ENCODE measurements around the gene TRAPPC2B.
"Not testable (repeated sequence)": the region's sequence is repeated elsewhere in the genome, so short reads cannot be mapped to it uniquely, and the experiment has no call there.

TRAPPC2B gene

GRCh38 chr19:57374647-57375046, 11.3 kb downstream of the TRAPPC2B start:
- Histone ChIP-seq H3K36me3 (ENCODE audit: control insufficient read depth in 1 of 2, insufficient read depth in 2 of 2, low read length in 2 of 2) (peaks cover 25 to 72% of the 10 kb centered on the region in 2 donors), H3K4me3 (ENCODE audit: low read depth in 1 of 2, low read length in 2 of 2) (peak overlapping the region in 1 of 2 donors; percentile 19), H3K9me3 (ENCODE audit: control insufficient read depth in 1 of 2, low read length in 2 of 2) (peaks cover 27 to 39% of the 10 kb centered on the region in 2 donors)
- not testable (repeated sequence) for H3K27me3 ChIP-seq (ENCODE audit: low read depth, low read length); H3K4me1 ChIP-seq (ENCODE audit: control insufficient read depth in 1 of 2, insufficient read depth in 2 of 2, low read length in 2 of 2); H3K27ac ChIP-seq (ENCODE audit: low read length)

- Histone ChIP-seq H3K27me3 (ENCODE audit: low read depth, low read length) (no peaks in the 10 kb centered on the region), H3K4me3 (ENCODE audit: low read depth in 1 of 2, low read length in 2 of 2) (no peak overlapping the region), H3K9me3 (ENCODE audit: control insufficient read depth in 1 of 2, low read length in 2 of 2) (peaks cover 32 to 41% of the 10 kb centered on the region in 2 donors)
These were observed 12.8 kb downstream of the TRAPPC2B start for GRCh38 chr19:57376151-57376550.

GRCh38 chr19:57377498-57378146, 14.3 kb downstream of the TRAPPC2B start:
- Histone ChIP-seq H3K27ac (ENCODE audit: low read length) (no peak overlapping the region), H3K27me3 (ENCODE audit: low read depth, low read length) (no peaks in the 10 kb centered on the region), H3K9me3 (ENCODE audit: control insufficient read depth in 1 of 2, low read length in 2 of 2) (peaks cover 32 to 41% of the 10 kb centered on the region in 2 donors), H3K4me1 (ENCODE audit: control insufficient read depth in 1 of 2, insufficient read depth in 2 of 2, low read length in 2 of 2) (no peaks in the 10 kb centered on the region), H3K4me3 (ENCODE audit: low read depth in 1 of 2, low read length in 2 of 2) (peak overlapping the region in 1 of 2 donors; percentile 37), H3K36me3 (ENCODE audit: control insufficient read depth in 1 of 2, insufficient read depth in 2 of 2, low read length in 2 of 2) (peaks cover 15 to 59% of the 10 kb centered on the region in 2 donors)

More at GRCh38 chr19:57376151-57376550, 12.8 kb downstream of the TRAPPC2B start:
- Histone ChIP-seq H3K27ac (ENCODE audit: low read length) (no peak overlapping the region), H3K36me3 (ENCODE audit: control insufficient read depth in 1 of 2, insufficient read depth in 2 of 2, low read length in 2 of 2) (peaks cover 25 to 72% of the 10 kb centered on the region in 2 donors), H3K4me1 (ENCODE audit: control insufficient read depth in 1 of 2, insufficient read depth in 2 of 2, low read length in 2 of 2) (no peaks in the 10 kb centered on the region)

- Histone ChIP-seq H3K4me3 (ENCODE audit: low read depth in 1 of 2, low read length in 2 of 2) (no peak overlapping the region), H3K27ac (ENCODE audit: low read length) (no peak overlapping the region), H3K36me3 (ENCODE audit: control insufficient read depth in 1 of 2, insufficient read depth in 2 of 2, low read length in 2 of 2) (peaks cover 9 to 26% of the 10 kb centered on the region in 2 donors), H3K4me1 (ENCODE audit: control insufficient read depth in 1 of 2, insufficient read depth in 2 of 2, low read length in 2 of 2) (no peaks in the 10 kb centered on the region), H3K9me3 (ENCODE audit: control insufficient read depth in 1 of 2, low read length in 2 of 2) (peaks cover 30 to 32% of the 10 kb centered on the region in 2 donors), H3K27me3 (ENCODE audit: low read depth, low read length) (no peaks in the 10 kb centered on the region)
These were observed 17.6 kb downstream of the TRAPPC2B start for GRCh38 chr19:57380923-57381322.

GRCh38 chr19:57382806-57383488, 19.6 kb downstream of the TRAPPC2B start:
- Histone ChIP-seq H3K36me3 (ENCODE audit: control insufficient read depth in 1 of 2, insufficient read depth in 2 of 2, low read length in 2 of 2) (peaks cover 0 to 6% of the 10 kb centered on the region in 2 donors), H3K4me1 (ENCODE audit: control insufficient read depth in 1 of 2, insufficient read depth in 2 of 2, low read length in 2 of 2) (no peaks in the 10 kb centered on the region), H3K27me3 (ENCODE audit: low read depth, low read length) (no peaks in the 10 kb centered on the region), H3K27ac (ENCODE audit: low read length) (no peak overlapping the region), H3K4me3 (ENCODE audit: low read depth in 1 of 2, low read length in 2 of 2) (no peak overlapping the region), H3K9me3 (ENCODE audit: control insufficient read depth in 1 of 2, low read length in 2 of 2) (peaks cover 14 to 19% of the 10 kb centered on the region in 2 donors)

- Histone ChIP-seq H3K27ac (ENCODE audit: low read length) (peak overlapping the region; percentile 86), H3K9me3 (ENCODE audit: control insufficient read depth in 1 of 2, low read length in 2 of 2) (peaks cover 0 to 9% of the 10 kb centered on the region in 2 donors), H3K27me3 (ENCODE audit: low read depth, low read length) (no peaks in the 10 kb centered on the region), H3K36me3 (ENCODE audit: control insufficient read depth in 1 of 2, insufficient read depth in 2 of 2, low read length in 2 of 2) (peaks cover 5 to 20% of the 10 kb centered on the region in 2 donors), H3K4me1 (ENCODE audit: control insufficient read depth in 1 of 2, insufficient read depth in 2 of 2, low read length in 2 of 2) (peaks cover 0 to 17% of the 10 kb centered on the region in 2 donors), H3K4me3 (ENCODE audit: low read depth in 1 of 2, low read length in 2 of 2) (peak overlapping the region; percentile 51 to 80)
These were observed 25.9 kb downstream of the TRAPPC2B start for GRCh38 chr19:57389194-57389729.

GRCh38 chr19:57389730-57390598, 26.6 kb downstream of the TRAPPC2B start, which contains the start of gene ZNF548:
Gene ZNF548, plus strand, starts transcription at chr19:57389854. Its CDS starts 246 bp downstream, at chr19:57390100.
- H3K4me3 ChIP-seq (ENCODE audit: low read depth in 1 of 2, low read length in 2 of 2): peak within 1 kb of the TSS; percentile 51 to 80
- peaks cover 9 to 26% of the 10 kb centered on the region in 2 donors for H3K36me3 ChIP-seq (ENCODE audit: control insufficient read depth in 1 of 2, insufficient read depth in 2 of 2, low read length in 2 of 2)
- H3K4me1 ChIP-seq (ENCODE audit: control insufficient read depth in 1 of 2, insufficient read depth in 2 of 2, low read length in 2 of 2): peaks cover 0 to 17% of the 10 kb centered on the region in 2 donors
- H3K9me3 ChIP-seq (ENCODE audit: control insufficient read depth in 1 of 2, low read length in 2 of 2): peaks cover 0 to 9% of the 10 kb centered on the region in 2 donors
- peak within 1 kb of the TSS; percentile 86 for H3K27ac ChIP-seq (ENCODE audit: low read length)
- no peaks in the 10 kb centered on the region for H3K27me3 ChIP-seq (ENCODE audit: low read depth, low read length)

GRCh38 chr19:57395710-57396109, 32.4 kb downstream of the TRAPPC2B start:
- Histone ChIP-seq H3K9me3 (ENCODE audit: control insufficient read depth in 1 of 2, low read length in 2 of 2) (peaks cover 23 to 52% of the 10 kb centered on the region in 2 donors), H3K4me1 (ENCODE audit: control insufficient read depth in 1 of 2, insufficient read depth in 2 of 2, low read length in 2 of 2) (peaks cover 0 to 7% of the 10 kb centered on the region in 2 donors), H3K27ac (ENCODE audit: low read length) (no peak overlapping the region), H3K36me3 (ENCODE audit: control insufficient read depth in 1 of 2, insufficient read depth in 2 of 2, low read length in 2 of 2) (peaks cover 38 to 82% of the 10 kb centered on the region in 2 donors), H3K27me3 (ENCODE audit: low read depth, low read length) (no peaks in the 10 kb centered on the region), H3K4me3 (ENCODE audit: low read depth in 1 of 2, low read length in 2 of 2) (no peak overlapping the region)

GRCh38 chr19:57398868-57399267, 35.5 kb downstream of the TRAPPC2B start:
- Histone ChIP-seq H3K27me3 (ENCODE audit: low read depth, low read length) (no peaks in the 10 kb centered on the region), H3K4me1 (ENCODE audit: control insufficient read depth in 1 of 2, insufficient read depth in 2 of 2, low read length in 2 of 2) (no peaks in the 10 kb centered on the region), H3K4me3 (ENCODE audit: low read depth in 1 of 2, low read length in 2 of 2) (peak overlapping the region in 1 of 2 donors; percentile 51), H3K27ac (ENCODE audit: low read length) (no peak overlapping the region), H3K36me3 (ENCODE audit: control insufficient read depth in 1 of 2, insufficient read depth in 2 of 2, low read length in 2 of 2) (peaks cover 37 to 86% of the 10 kb centered on the region in 2 donors), H3K9me3 (ENCODE audit: control insufficient read depth in 1 of 2, low read length in 2 of 2) (peaks cover 27 to 67% of the 10 kb centered on the region in 2 donors)

- no peaks in the 10 kb centered on the region for H3K4me1 ChIP-seq (ENCODE audit: control insufficient read depth in 1 of 2, insufficient read depth in 2 of 2, low read length in 2 of 2)
- peaks cover 4 to 37% of the 10 kb centered on the region in 2 donors for H3K36me3 ChIP-seq (ENCODE audit: control insufficient read depth in 1 of 2, insufficient read depth in 2 of 2, low read length in 2 of 2)
- H3K4me3 ChIP-seq (ENCODE audit: low read depth in 1 of 2, low read length in 2 of 2): peak overlapping the region in 1 of 2 donors; percentile 12
- H3K9me3 ChIP-seq (ENCODE audit: control insufficient read depth in 1 of 2, low read length in 2 of 2): peaks cover 10 to 47% of the 10 kb centered on the region in 2 donors
- no peak overlapping the region for H3K27ac ChIP-seq (ENCODE audit: low read length)
- no peaks in the 10 kb centered on the region for H3K27me3 ChIP-seq (ENCODE audit: low read depth, low read length)
These were observed 40.6 kb downstream of the TRAPPC2B start for GRCh38 chr19:57403737-57404563.
